PC-3 (cell line): ENCODE results near the gene CHURC1. TPM values are rescaled to one million over a fixed set of nuclear protein-coding genes. Genes with fewer than 3 reads are reported as not detected.

Source experiments
- ATAC-seq: fragments of 200-7000 bp; cut with Tn5 transposase; 2 replicates; pipeline ENCODE4 v1.9.1; 2020; ENCODE audit warnings: mild to moderate bottlenecking, moderate library complexity
- BruUV-seq: library from RNA; stranded (reverse); fragments of 400-500 nt; replicated peaks from 2 replicates; lab custom pipeline; 2021; lab: Mats Ljungman, UMichigan
- CTCF ChIA-PET: fragments of 300-600 bp; sonication (Branson Sonifier 250); formaldehyde crosslinking; loops from one replicate; lab custom pipeline; 2022; ENCODE audit warnings: antibody characterized with exemption; lab: Charles Lee
- POLR2A ChIA-PET: fragments of 300-600 bp; sonication (Branson Sonifier 250); formaldehyde crosslinking; loops from one replicate; lab custom pipeline; 2022; ENCODE audit warnings: antibody characterized with exemption; ENCODE audit not compliant: unreplicated experiment; lab: Charles Lee
- DNase-seq: peaks from one replicate; pipeline ENCODE4 v3.0.0-alpha.2; 2015
- H2AFZ ChIP-seq: fragments of 300-600 bp; sonication (generic); 2 replicates; pipeline ENCODE4 v1.6.0; 2016; ENCODE audit warnings: antibody characterized with exemption, low read length
- H3F3A ChIP-seq: fragments of 300-600 bp; sonication (generic); one replicate; pipeline ENCODE4 v1.6.0; 2017; ENCODE audit warnings: antibody characterized with exemption, low read length, control low read depth, mild to moderate bottlenecking; ENCODE audit not compliant: unreplicated experiment
- H3K27ac ChIP-seq: fragments of 300-600 bp; sonication (generic); 2 replicates; pipeline ENCODE4 v1.5.1; 2016; ENCODE audit warnings: mild to moderate bottlenecking, low read length
- H3K27me3 ChIP-seq: fragments of 300-600 bp; sonication (generic); 2 replicates; pipeline ENCODE4 v1.6.1; 2016; ENCODE audit warnings: low read length, mixed read lengths
- H3K36me3 ChIP-seq: fragments of 300-600 bp; sonication (generic); 2 replicates; pipeline ENCODE4 v1.6.1; 2016; ENCODE audit warnings: low read depth, mixed run types, low read length, mixed read lengths
- H3K4me1 ChIP-seq: fragments of 300-600 bp; sonication (generic); 2 replicates; pipeline ENCODE4 v1.5.1; 2016; ENCODE audit warnings: low read length; ENCODE audit not compliant: insufficient read depth
- H3K4me2 ChIP-seq: fragments of 300-600 bp; sonication (generic); 2 replicates; pipeline ENCODE4 v1.6.0; 2016; ENCODE audit warnings: low read length
- H3K4me3 ChIP-seq: fragments of 300-600 bp; sonication (generic); 2 replicates; pipeline ENCODE4 v1.5.1; 2016; ENCODE audit warnings: mild to moderate bottlenecking, low read length, mixed read lengths
- H3K79me2 ChIP-seq: fragments of 300-600 bp; sonication (generic); 2 replicates; pipeline ENCODE4 v1.6.1; 2017; ENCODE audit warnings: low read length, mixed read lengths
- H3K9ac ChIP-seq: fragments of 300-600 bp; sonication (generic); 2 replicates; pipeline ENCODE4 v1.6.0; 2016; ENCODE audit warnings: mild to moderate bottlenecking, low read length
- H3K9me2 ChIP-seq: fragments of 300-600 bp; sonication (generic); replicated peaks from 2 replicates; pipeline ENCODE4 v1.6.1; 2016; ENCODE audit warnings: mixed run types, low read length, mixed read lengths
- H3K9me3 ChIP-seq: fragments of 300-600 bp; sonication (generic); 2 replicates; pipeline ENCODE4 v1.6.1; 2016; ENCODE audit warnings: low read length, mixed read lengths
- H4K20me1 ChIP-seq: fragments of 300-600 bp; sonication (generic); 2 replicates; pipeline ENCODE4 v1.6.1; 2016; ENCODE audit warnings: low read length, mixed read lengths
- EZH2 ChIP-seq: fragments of 300-600 bp; sonication (generic); IDR thresholded peaks from one replicate; pipeline ENCODE4 v1.6.1; 2017; ENCODE audit warnings: antibody characterized with exemption, mild to moderate bottlenecking, low read length; ENCODE audit not compliant: unreplicated experiment
- EZH2phosphoT487 ChIP-seq: fragments of 300-600 bp; sonication (generic); IDR thresholded peaks from 2 replicates; pipeline ENCODE4 v1.6.1; 2018; ENCODE audit warnings: mild to moderate bottlenecking, antibody characterized with exemption, low read length, borderline replicate concordance
- intact Hi-C: fragments of 100-400 bp; cut with micrococcal nuclease; formaldehyde crosslinking; loops from 2 replicates; pipeline ENCODE4 v1.9.0; 2023
- total RNA-seq: library from RNA; depleted of rRNA; stranded (reverse); fragments of >200 nt; gene quantifications from 2 replicates; pipeline ENCODE4 v1.2.3, GENCODE V29; 2014
- TF ChIP-seq, protein P1 (sequence below): fragments of 300-600 bp; sonication (generic); conservative IDR thresholded peaks from 2 replicates; pipeline ENCODE4 v1.5.1; 2017; ENCODE audit warnings: antibody characterized with exemption, low read depth, mild to moderate bottlenecking, low read length

CHURC1 gene
- total RNA-seq, 1 experiment from 2014 or later = 50.3 TPM

DNA sequence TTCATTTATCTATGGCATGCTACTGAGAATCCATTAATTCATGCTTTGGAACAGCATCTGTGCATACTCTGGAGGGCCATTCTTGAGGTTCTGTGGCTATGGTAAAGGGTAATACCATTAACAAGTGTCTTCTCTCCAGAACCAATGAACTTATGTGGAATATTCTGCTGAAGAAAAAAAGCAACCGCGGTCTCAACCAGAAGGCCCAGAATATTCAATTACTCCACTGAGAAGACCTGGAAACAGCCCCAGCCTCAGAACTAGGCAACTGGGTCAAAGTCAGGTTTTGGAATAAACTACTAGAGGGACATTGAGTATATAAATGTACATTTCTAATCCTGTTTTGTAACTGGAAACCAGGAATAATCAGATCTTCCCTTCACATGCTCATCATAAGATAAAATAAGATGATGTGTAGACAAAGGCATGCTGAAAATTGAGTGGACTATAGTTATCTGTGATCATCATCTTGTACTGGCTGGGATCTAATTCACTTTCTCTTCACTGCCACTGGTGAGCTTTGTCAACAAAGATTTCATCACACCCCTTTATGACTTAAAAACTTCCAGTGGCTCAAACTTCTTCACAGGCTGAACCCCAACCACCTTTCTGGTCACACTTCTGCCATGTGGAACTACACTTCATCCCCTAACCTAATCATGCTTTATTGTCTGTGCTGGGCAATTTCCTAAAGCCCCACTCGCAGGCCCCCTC, 40.6 kb upstream of the CHURC1 start:
- intact Hi-C loops = no loop called here
- H3K27me3 ChIP-seq = peaks cover 78% of the 10 kb centered on the region
- POLR2A ChIA-PET = no interaction called here
- H3K79me2 ChIP-seq = no peaks in the 10 kb centered on the region
- H3K4me2 ChIP-seq = no peak overlapping the region
- TF ChIP-seq EZH2phosphoT487 = no peak
- H3K36me3 ChIP-seq = no peaks in the 10 kb centered on the region
- no peak overlapping the region for H3K4me3 ChIP-seq
- DNase-seq (no peak), ATAC-seq (no peak)
- no peaks in the 10 kb centered on the region for H3F3A ChIP-seq
- no TSS peak for BruUV-seq
- no peaks in the 10 kb centered on the region for H3K9me3 ChIP-seq
- no peak overlapping the region for H3K9ac ChIP-seq
- H4K20me1 ChIP-seq = no peaks in the 10 kb centered on the region
- CTCF ChIA-PET = no interaction called here
- no peak overlapping the region for H3K27ac ChIP-seq
- H3K4me1 ChIP-seq = no peaks in the 10 kb centered on the region
- 0 out of 2 replicates have a peak, but pooled peaks cover 3% of the 10 kb centered on the region for H3K9me2 ChIP-seq
- no peak overlapping the region for H2AFZ ChIP-seq

DNA sequence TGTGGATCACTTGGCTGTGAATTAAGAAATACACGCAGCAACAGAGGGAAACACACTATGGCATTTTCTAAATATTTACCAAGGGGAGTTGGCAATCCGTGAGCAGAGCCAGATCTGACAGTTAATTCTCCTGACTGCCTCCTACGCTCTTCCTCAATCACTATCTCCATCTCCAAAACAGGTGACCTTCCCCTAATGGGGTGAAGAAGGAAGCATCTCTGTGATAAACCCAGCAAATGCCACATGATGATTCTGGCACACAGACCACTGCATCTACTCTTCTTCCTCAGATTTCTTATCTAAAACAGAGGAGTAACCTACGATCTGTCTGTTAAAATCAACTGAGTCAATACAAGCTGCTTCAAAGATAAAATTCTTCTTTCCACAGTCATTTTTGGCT, 38.9 kb upstream of the CHURC1 start:
- CTCF ChIA-PET = no interaction called here
- no peaks in the 10 kb centered on the region for H3K79me2 ChIP-seq
- peaks cover 75% of the 10 kb centered on the region for H3K27me3 ChIP-seq
- H2AFZ ChIP-seq = no peak overlapping the region
- H3K9ac ChIP-seq = no peak overlapping the region
- intact Hi-C loops = no loop called here
- no TSS peak for BruUV-seq
- no peaks in the 10 kb centered on the region for H3F3A ChIP-seq
- no peak overlapping the region for H3K27ac ChIP-seq
- H4K20me1 ChIP-seq = no peaks in the 10 kb centered on the region
- POLR2A ChIA-PET = interaction anchor here (0.8 kb wide), 1 partner anchor 287 kb away, joined by 3 read pairs; no protein-coding TSS in a partner anchor
- H3K36me3 ChIP-seq = no peaks in the 10 kb centered on the region
- TF ChIP-seq, protein P1, sequence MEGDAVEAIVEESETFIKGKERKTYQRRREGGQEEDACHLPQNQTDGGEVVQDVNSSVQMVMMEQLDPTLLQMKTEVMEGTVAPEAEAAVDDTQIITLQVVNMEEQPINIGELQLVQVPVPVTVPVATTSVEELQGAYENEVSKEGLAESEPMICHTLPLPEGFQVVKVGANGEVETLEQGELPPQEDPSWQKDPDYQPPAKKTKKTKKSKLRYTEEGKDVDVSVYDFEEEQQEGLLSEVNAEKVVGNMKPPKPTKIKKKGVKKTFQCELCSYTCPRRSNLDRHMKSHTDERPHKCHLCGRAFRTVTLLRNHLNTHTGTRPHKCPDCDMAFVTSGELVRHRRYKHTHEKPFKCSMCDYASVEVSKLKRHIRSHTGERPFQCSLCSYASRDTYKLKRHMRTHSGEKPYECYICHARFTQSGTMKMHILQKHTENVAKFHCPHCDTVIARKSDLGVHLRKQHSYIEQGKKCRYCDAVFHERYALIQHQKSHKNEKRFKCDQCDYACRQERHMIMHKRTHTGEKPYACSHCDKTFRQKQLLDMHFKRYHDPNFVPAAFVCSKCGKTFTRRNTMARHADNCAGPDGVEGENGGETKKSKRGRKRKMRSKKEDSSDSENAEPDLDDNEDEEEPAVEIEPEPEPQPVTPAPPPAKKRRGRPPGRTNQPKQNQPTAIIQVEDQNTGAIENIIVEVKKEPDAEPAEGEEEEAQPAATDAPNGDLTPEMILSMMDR = no peak
- TF ChIP-seq EZH2 (no peak), EZH2phosphoT487 (no peak)
- ATAC-seq (no peak), DNase-seq (no peak)
- no peaks in the 10 kb centered on the region for H3K4me1 ChIP-seq
- H3K4me2 ChIP-seq = no peak overlapping the region
- H3K9me3 ChIP-seq = no peaks in the 10 kb centered on the region
- H3K9me2 ChIP-seq = 0 out of 2 replicates have a peak, but pooled peaks cover 3% of the 10 kb centered on the region
- no peak overlapping the region for H3K4me3 ChIP-seq

DNA sequence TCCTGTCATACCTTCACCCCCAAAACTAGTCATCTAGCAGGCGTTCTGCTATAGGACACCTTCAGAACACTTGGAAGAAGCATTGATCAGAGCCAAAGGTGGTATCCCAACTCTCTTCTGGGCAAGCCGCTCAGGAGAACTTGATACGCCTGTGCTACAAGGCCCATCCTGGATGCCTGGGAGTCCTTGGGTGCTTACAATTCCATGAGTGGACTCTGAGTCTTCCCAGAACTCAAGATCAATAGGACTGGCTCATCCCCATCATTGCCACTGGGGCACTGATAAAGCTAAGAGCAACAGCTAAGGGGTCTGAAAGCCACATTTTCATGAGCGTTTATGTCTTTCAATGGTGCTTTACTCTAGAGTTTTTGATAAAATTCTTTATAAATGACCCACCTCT, 36.4 kb upstream of the CHURC1 start:
- Histone ChIP-seq H3K36me3 (no peaks in the 10 kb centered on the region), H3K4me1 (peaks cover 8% of the 10 kb centered on the region; the same call in 1 of the 2 replicates), H3K9me2 (no peaks in the 10 kb centered on the region), H3K9ac (no peak overlapping the region), H3K27me3 (peaks cover 68% of the 10 kb centered on the region), H4K20me1 (no peaks in the 10 kb centered on the region), H3K4me3 (no peak overlapping the region), H3K27ac (no peak overlapping the region), H3K9me3 (no peaks in the 10 kb centered on the region), H2AFZ (no peak overlapping the region), H3K4me2 (no peak overlapping the region), H3K79me2 (no peaks in the 10 kb centered on the region), H3F3A (no peaks in the 10 kb centered on the region)
- intact Hi-C loops = no loop called here
- CTCF ChIA-PET = interaction anchor here (2.0 kb wide), 1 partner anchor 55 kb away, joined by 9 read pairs; no protein-coding TSS in a partner anchor
- POLR2A ChIA-PET = no interaction called here
- ATAC-seq = no peak
- DNase-seq = no peak
- no TSS peak for BruUV-seq
- TF ChIP-seq EZH2phosphoT487 = no peak
- no peak for TF ChIP-seq EZH2
- TF ChIP-seq, protein P1 = no peak
